Central memory CD4-positive, alpha-beta T cell (primary cell): Measurements from ENCODE around the gene CRELD2.

ENCODE experiments used
- DNase-seq: peaks from one replicate; pipeline ENCODE4 v3.0.0; 2022
- total RNA-seq, 3 experiments: gene quantifications; one replicate each; lab custom pipeline; 2026; lab: John Stamatoyannopoulos, UW

The CRELD2 gene
- 25.7 to 54.2 (median 26.4) reads per million in 3 experiments for total RNA-seq

GRCh38 chr22:49917974-49918910, at the start of gene CRELD2, which contains the start of gene ALG12:
Gene CRELD2 (plus strand): TSS chr22:49918634. CDS start chr22:49918770, 136 bp downstream.
Gene ALG12 (minus strand): TSS chr22:49918438. CDS start chr22:49913765, 4,673 bp downstream.
- DNase-seq: peak; percentile 94

DNA sequence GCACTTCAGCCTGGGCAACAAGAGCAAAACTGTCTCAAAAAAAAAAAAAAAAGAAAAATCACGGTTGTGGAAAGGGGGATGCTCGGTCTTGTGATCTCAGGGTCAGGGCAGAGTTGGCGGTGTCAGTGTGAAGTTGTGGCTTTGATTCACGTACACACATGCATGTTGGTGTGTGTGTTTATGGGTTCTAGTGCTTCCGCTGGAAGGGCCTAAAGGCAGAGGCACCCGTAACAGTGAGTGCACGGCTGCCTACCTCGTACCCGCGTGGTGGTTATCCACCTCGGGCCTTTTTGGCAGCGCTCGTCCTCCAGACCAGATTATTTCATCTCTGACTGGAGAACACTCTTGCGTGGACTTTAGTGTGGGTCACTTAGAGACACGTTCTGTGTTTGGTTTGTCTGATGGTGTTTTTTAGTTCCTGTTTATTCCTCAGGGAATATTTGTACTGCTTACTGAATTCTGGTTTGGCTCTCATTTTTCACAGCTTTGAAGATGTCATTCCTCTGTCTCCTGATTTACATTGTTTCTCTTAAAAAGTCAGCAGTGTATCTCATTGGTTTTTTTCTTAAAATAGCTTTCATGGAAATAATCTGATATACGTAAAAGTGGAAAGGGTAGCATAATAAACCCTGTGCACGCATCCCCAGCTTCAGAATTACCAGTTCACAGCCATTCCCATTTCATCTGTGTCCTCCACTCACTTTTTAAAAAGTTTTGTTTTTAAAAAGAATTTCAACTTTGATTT, 49.2 kb upstream of the CRELD2 start:
- no peak for DNase-seq

DNA sequence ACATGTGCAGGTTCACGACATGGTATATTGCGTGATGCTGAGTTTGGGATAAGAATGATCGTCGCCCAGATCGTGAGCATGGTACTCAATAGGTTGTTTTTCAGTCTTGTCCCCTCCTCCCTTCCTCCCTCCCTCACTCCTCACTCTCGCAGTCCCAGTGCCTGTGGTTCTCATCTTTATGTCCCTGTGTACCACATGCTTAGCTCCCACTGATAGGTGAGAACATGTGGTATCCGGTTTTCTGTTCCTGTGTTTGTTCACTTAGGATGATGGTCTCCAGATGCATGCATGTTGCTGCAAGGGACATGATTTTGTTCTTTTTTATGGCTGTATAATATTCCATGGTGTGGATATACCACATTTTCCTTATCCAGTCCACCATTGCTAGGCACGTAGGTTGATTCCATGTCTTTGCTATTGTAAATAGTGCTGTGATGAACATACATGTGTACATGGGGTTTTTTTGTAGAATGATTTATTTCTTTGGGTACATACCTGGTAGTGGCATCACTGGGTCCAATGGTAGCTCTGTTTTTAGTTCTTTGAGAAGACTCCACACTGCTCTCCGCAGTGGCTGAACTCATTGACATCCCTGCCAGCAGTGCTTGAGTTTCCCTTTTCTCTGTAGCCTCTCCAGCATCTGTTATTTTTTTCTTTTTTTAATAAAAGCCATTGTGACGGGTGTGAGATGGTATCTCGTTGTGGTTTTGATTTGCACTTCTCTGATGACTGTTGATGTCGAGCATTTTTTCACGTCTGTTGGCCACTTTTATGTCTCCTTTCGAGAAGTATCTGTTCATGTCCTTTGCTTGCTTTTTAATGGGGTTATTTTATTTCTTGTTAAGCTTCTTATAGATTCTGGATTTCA, 48.4 kb upstream of the CRELD2 start:
- peak; percentile 78 for DNase-seq

- DNase-seq: no peak
These were observed 47.0 kb upstream of the CRELD2 start for GRCh38 chr22:49871482-49871881.

DNA sequence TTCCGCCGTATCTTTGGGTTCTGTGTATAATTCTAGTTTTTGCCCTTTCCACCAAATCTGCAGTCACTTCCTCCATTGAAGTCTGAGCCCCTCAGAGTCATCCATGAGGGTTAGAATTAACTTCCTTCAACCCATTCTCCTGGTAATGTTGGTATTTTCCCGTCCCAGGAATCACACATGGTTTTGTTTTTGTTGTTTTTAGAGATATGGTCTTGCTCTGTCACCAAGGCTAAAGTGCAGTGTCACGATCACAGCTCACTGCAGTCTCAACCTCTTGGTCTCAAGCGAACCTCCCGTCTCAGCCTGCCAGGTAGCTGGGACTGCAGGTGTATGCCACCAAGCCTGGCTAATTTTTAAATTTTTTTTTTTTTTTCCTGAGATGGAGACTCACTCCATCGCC, 46.1 kb upstream of the CRELD2 start:
- no peak for DNase-seq

DNA sequence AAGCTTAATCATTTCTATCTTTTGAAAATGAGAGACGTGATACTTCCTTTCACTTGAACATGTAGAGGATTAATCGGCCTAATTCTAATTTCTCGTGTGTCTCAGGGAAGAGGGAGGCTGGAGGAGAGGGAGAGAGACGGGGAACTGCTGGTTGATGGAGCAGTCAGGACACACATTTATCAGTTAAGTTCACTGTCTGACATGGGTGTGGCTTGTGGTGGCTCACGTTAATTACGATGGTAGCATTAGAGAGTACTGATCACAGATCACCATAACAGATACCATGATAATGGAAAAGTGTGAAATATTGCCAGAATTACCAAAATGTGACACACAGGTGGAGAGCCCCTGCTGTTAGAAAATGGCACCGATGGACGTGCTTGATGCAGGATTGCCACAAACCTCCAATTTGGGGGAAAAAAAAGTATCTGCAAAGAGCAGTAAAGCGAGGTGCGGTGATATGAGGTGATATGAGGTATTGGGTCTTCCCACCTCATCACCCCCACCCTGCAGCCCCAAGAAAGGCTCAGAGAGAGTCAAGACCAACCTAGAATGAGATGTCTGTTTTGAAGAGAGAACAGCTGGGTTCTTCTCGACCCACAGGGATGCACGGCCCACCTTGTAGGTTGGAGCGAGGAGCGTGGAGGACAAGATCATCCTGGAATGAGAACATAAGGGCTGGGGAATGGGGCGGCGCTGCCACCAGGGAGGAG, 45.0 kb upstream of the CRELD2 start:
- DNase-seq: no peak

- no peak for DNase-seq
These were observed 40.8 kb upstream of the CRELD2 start for GRCh38 chr22:49877642-49878041.

GRCh38 chr22:49878206-49878605, 40.2 kb upstream of the CRELD2 start:
- DNase-seq: no peak

DNA sequence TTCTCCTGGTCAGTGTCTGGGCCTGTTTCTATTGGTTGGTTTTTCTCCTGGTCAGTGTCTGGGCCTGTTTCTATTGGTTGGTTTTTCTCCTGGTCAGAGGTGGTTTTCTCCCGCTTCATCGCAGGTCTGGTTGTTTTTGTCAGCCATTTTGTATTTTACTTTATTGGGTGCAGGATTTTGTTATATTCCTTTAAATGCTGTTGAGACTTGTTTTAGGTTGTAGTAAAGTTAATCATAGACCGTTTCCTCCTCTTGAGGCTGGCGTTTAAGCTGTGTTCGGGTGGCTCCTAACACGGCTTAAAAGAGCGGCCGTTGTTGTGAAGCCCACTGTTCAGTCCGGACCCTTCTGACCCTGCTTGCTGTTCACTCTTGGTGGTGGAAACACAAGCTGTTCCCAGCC, 38.6 kb upstream of the CRELD2 start:
- DNase-seq: no peak

- DNase-seq: no peak
These were observed 38.2 kb upstream of the CRELD2 start for GRCh38 chr22:49880281-49880680.

GRCh38 chr22:49881856-49882255, 36.6 kb upstream of the CRELD2 start:
- no peak for DNase-seq

DNA sequence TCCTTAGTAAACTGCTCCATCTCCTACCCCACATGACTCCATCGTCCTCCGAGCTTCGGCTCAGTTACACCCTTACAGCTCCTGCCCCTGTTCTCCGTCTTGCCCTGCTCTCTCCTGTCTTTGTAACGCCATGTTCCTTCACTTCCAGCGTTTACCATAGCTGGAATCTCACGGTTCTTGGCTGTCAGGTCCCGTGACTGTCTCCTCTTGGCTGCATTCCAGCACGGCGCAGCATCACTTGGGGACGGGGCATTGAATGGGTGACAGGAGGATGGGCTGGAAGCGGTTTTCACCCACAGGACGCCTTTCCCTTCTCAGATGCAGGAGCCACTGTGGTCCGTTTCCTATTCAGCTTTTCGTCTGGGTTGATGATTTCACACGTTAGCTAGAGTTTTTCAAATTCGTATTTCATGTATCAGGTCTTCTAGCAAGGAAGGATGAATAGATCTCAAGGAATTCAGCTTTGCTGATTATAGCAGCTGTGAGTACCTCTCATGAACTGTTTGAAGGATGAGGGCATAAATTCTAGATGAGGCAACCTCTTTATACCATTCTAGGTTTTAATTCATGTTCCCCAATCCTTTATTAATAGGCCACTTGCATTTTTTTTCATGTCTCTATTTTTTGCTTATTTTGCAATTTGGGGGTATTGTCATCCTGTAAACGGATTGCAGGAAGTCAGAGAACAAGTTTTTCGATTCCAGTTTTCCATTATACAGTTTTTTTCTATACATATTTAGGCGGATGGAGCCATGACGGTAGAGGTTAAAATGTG, 35.7 kb upstream of the CRELD2 start:
- no peak for DNase-seq

DNA sequence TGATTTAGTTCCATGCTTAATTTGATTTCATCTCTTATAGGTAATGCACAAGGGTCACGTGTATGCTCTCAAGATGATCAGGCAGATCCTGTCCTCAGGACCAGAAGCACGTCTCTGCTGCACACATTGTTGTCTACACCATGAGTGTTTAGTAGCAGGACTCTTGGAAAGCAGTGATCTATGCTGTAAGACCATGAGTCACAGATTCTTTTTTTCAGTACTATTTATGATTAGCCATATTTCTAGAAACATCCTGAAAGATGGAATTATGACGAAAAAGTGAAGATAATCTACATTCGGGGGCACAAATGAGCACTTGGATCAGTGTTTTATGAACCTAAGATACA, 35.2 kb upstream of the CRELD2 start:
- DNase-seq: no peak

- DNase-seq: no peak
These were observed 34.4 kb upstream of the CRELD2 start for GRCh38 chr22:49884075-49884474.

GRCh38 chr22:49884503-49885260, 33.8 kb upstream of the CRELD2 start:
- no peak for DNase-seq

DNA sequence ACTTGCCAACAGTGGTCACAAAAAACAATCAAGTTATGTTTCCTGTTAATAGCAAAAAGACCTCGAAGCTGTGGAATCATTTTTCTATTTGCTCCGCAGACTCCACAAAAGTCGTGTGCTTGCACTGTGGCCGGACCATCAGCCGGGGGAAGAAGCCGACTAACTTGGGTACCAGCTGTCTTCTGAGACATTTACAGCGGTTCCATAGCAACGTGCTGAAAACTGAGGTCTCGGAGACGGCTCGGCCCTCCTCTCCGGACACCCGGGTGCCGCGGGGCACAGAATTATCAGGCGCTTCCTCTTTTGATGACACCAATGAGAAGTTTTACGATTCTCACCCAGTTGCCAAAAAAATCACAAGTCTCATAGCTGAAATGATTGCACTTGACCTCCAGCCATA, 33.2 kb upstream of the CRELD2 start:
- DNase-seq: no peak

- no peak for DNase-seq
These were observed 32.6 kb upstream of the CRELD2 start for GRCh38 chr22:49885881-49886280.

DNA sequence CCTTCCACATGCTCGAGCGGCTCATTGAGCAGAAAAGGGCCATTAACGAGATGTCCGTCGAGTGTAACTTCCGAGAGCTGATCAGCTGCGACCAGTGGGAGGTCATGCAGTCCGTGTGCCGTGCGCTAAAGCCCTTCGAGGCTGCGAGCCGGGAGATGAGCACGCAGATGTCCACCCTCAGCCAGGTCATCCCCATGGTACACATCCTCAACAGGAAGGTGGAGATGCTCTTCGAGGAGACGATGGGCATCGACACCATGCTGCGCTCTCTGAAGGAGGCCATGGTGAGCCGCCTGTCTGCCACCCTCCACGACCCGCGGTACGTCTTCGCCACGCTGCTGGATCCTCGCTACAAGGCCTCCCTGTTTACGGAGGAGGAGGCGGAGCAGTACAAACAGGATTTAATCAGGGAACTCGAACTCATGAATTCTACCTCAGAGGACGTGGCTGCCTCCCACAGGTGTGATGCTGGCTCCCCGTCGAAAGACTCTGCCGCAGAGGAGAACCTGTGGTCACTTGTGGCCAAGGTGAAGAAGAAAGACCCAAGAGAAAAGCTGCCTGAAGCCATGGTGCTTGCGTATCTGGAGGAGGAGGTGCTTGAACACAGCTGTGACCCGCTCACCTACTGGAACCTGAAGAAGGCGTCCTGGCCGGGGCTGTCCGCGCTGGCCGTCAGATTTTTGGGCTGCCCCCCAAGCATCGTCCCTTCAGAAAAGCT, 31.9 kb upstream of the CRELD2 start:
- DNase-seq: no peak

DNA sequence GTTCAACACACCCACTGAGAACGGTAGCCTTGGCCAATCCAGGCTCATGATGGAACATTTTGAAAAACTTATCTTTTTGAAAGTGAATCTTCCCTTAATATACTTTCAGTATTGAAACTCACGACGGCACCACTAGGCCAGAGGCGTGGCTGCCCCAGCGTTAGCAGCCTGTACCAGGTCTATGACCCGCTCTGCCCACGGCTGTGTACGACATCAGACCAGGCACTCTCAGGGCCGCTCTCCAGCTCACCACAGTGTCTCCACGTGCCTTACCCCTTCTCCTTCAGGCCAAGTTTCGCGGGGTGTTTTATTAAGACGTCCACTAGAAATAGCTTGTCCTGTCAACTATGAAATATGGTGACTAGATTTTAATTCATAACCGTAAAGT, 31.4 kb upstream of the CRELD2 start:
- DNase-seq: no peak

- DNase-seq: no peak
These were observed 30.7 kb upstream of the CRELD2 start for GRCh38 chr22:49887702-49888101.
